Left renal pelvis (tissue), 4 donors: ENCODE measurements around the gene RTKN2. TPM values are rescaled to one million over a fixed set of nuclear protein-coding genes. Genes with fewer than 3 reads are reported as not detected.

Experiments
- polyA plus RNA-seq, 4 donors: library from polyadenylated mRNA; unstranded; fragments of 120-200 nt; gene quantifications; one replicate each; pipeline ENCODE4 v1.2.1, GENCODE V29; 2013; ENCODE audit not compliant: insufficient read length in 4 of 4

RTKN2 gene
- polyA plus RNA-seq, 4 donors = 9.6 to 14.2 (median 12.2) TPM

Other genes starting within 250 kb of the RTKN2 start
- gene ZNF365, start 105.5 kb upstream of the RTKN2 start, polyA plus RNA-seq = under 1 TPM; 0.18 to 0.50 (median 0.27) TPM